Peyer's patch (tissue), 4 donors: ENCODE measurements around the gene KANSL1.
"Not testable (repeated sequence)": the region's sequence is repeated elsewhere in the genome, so short reads cannot be mapped to it uniquely, and the experiment has no call there.

ENCODE experiments used
- POLR2A ChIP-seq, 2 donors: fragments of 450-650 bp; IDR thresholded peaks; one replicate each; pipeline ENCODE4 v1.5.1; 2017; ENCODE audit warnings: antibody characterized with exemption in 2 of 2, mild to moderate bottlenecking in 2 of 2, moderate library complexity in 2 of 2
- TF ChIP-seq, protein P1 (sequence below), 6 experiments: fragments of 450-650 bp in 4 of 6; fragments of 200-600 bp in 2 of 6; sonication (generic) in 1 of 6; IDR thresholded peaks; one replicate each; pipeline ENCODE4 v1.5.1; 2017 to 2019; ENCODE audit warnings: antibody characterized with exemption in 6 of 6, mild to moderate bottlenecking in 3 of 6, moderate library complexity in 1 of 6

DNA sequence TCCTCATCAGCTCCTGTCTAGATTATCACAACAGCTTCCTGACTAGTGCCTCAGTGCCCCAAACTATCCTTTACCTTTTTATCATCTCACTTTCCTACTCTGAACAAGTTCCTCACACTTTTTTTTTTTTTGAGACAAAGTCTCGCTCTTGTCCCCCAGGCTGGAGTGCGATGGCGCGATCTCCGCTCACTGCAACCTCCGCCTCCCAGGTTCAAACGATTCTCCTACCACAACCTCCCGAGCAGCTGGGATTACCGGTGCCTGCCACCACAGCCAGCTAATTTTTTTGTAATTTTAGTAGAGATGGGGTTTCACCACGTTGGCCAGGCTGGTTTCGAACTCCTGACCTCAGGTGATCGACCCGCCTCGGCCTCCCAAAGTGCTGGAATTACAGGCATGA lies 11.9 kb downstream of the KANSL1 start:
- not testable (repeated sequence) for TF ChIP-seq POLR2A (IDR thresholded peaks at IDR 0.05)
- TF ChIP-seq, protein P1, sequence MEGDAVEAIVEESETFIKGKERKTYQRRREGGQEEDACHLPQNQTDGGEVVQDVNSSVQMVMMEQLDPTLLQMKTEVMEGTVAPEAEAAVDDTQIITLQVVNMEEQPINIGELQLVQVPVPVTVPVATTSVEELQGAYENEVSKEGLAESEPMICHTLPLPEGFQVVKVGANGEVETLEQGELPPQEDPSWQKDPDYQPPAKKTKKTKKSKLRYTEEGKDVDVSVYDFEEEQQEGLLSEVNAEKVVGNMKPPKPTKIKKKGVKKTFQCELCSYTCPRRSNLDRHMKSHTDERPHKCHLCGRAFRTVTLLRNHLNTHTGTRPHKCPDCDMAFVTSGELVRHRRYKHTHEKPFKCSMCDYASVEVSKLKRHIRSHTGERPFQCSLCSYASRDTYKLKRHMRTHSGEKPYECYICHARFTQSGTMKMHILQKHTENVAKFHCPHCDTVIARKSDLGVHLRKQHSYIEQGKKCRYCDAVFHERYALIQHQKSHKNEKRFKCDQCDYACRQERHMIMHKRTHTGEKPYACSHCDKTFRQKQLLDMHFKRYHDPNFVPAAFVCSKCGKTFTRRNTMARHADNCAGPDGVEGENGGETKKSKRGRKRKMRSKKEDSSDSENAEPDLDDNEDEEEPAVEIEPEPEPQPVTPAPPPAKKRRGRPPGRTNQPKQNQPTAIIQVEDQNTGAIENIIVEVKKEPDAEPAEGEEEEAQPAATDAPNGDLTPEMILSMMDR (IDR thresholded peaks at IDR 0.05), result not testable (repeated sequence)
